Breast epithelium (tissue), 3 donors: ENCODE data around the gene CWC27.

Experiments
- CTCF ChIP-seq, 3 donors: fragments of 450-650 bp; IDR thresholded peaks; one replicate each; pipeline ENCODE4 v1.5.1; 2016 to 2017; ENCODE audit warnings: antibody characterized with exemption in 3 of 3, mild to moderate bottlenecking in 3 of 3, moderate library complexity in 3 of 3
- POLR2AphosphoS5 ChIP-seq, 3 donors: sonication (generic); formaldehyde crosslinking; IDR thresholded peaks; one replicate each; pipeline ENCODE4 v1.6.1; 2017; ENCODE audit warnings: antibody characterized with exemption in 3 of 3

- TF ChIP-seq CTCF (IDR thresholded peaks at IDR 0.05) = no peak
- TF ChIP-seq POLR2AphosphoS5 (IDR thresholded peaks at IDR 0.05) = no peak
Measured at GRCh38 chr5:65066387-65067146, 297.8 kb downstream of the CWC27 start.
